HG03060 (cell line): ENCODE data around the gene UGT1A3.

Experiments used
- ATAC-seq: cut with Tn5 transposase; IDR thresholded peaks from one replicate; pipeline ENCODE4 v1.9.1; 2021; ENCODE audit warnings: low read depth, moderate number of reproducible peaks; ENCODE audit not compliant: unreplicated experiment

Gene UGT1A3

GRCh38 chr2:233792720-233793119 lies 63.9 kb downstream of the UGT1A3 start:
- no peak for ATAC-seq

- no peak for ATAC-seq
These were observed 64.8 kb downstream of the UGT1A3 start for GRCh38 chr2:233793465-233794127.

GRCh38 chr2:233794128-233794658 lies 65.4 kb downstream of the UGT1A3 start:
- ATAC-seq, result no peak

GRCh38 chr2:233795735-233796171 lies 66.9 kb downstream of the UGT1A3 start:
- ATAC-seq, result no peak

- ATAC-seq, result no peak
These were observed 67.4 kb downstream of the UGT1A3 start for GRCh38 chr2:233796254-233796653.

GRCh38 chr2:233798335-233799086 lies 69.7 kb downstream of the UGT1A3 start:
- ATAC-seq, result no peak

- no peak for ATAC-seq
These were observed 70.3 kb downstream of the UGT1A3 start for GRCh38 chr2:233799087-233799665.

GRCh38 chr2:233799716-233800115 lies 70.9 kb downstream of the UGT1A3 start:
- no peak for ATAC-seq

GRCh38 chr2:233800208-233800607 lies 71.4 kb downstream of the UGT1A3 start:
- no peak for ATAC-seq

GRCh38 chr2:233801357-233802131 lies 72.7 kb downstream of the UGT1A3 start:
- ATAC-seq, result no peak

GRCh38 chr2:233802132-233802815 lies 73.4 kb downstream of the UGT1A3 start:
- ATAC-seq, result no peak

GRCh38 chr2:233803292-233803911 lies 74.6 kb downstream of the UGT1A3 start:
- ATAC-seq, result no peak

- ATAC-seq, result no peak
These were observed 75.2 kb downstream of the UGT1A3 start for GRCh38 chr2:233803994-233804393.

- no peak for ATAC-seq
These were observed 78.5 kb downstream of the UGT1A3 start for GRCh38 chr2:233807215-233807865.

GRCh38 chr2:233807966-233808935 lies 79.4 kb downstream of the UGT1A3 start:
- ATAC-seq, result no peak

GRCh38 chr2:233810385-233810784 lies 81.5 kb downstream of the UGT1A3 start:
- ATAC-seq, result no peak

- ATAC-seq, result no peak
These were observed 82.2 kb downstream of the UGT1A3 start for GRCh38 chr2:233811087-233811486.

- ATAC-seq, result no peak
These were observed 82.9 kb downstream of the UGT1A3 start for GRCh38 chr2:233811732-233812131.
